Caco-2 (cell line): ENCODE measurements around the gene CSF1. TPM values are rescaled to one million over a fixed set of nuclear protein-coding genes. Genes with fewer than 3 reads are reported as not detected.

Source experiments
- BruUV-seq: library from RNA; stranded (reverse); fragments of 400-500 nt; replicated peaks from 2 replicates; lab custom pipeline; 2021; lab: Mats Ljungman, UMichigan
- CTCF ChIA-PET: fragments of 300-600 bp; sonication (Branson Sonifier 250); formaldehyde crosslinking; loops from one replicate; lab custom pipeline; 2022; ENCODE audit warnings: antibody characterized with exemption; lab: Charles Lee
- POLR2A ChIA-PET: fragments of 300-600 bp; sonication (Branson Sonifier 250); formaldehyde crosslinking; loops from one replicate; lab custom pipeline; 2022; ENCODE audit warnings: antibody characterized with exemption; lab: Charles Lee
- DNase-seq, 2 experiments: peaks; one replicate each; pipeline versions ENCODE4 v3.0.0 to v3.0.0-alpha.2; 2020 to 2022
- H3K27me3 ChIP-seq: replicated peaks from 2 replicates; pipeline ENCODE4 v1.6.0; 2011; ENCODE audit warnings: low read length; ENCODE audit not compliant: control insufficient read depth, insufficient read depth
- H3K36me3 ChIP-seq: 2 replicates; pipeline ENCODE4 v1.5.1; 2011; ENCODE audit warnings: low read length; ENCODE audit not compliant: control insufficient read depth, insufficient read depth
- H3K4me1 ChIP-seq: fragments of 250-450 bp; sonication (Bioruptor Pico); 2 replicates; pipeline ENCODE4 v1.5.1; 2020; ENCODE audit warnings: mild to moderate bottlenecking
- H3K4me3 ChIP-seq: 2 replicates; pipeline ENCODE4 v1.5.1; 2011; ENCODE audit warnings: low read depth, mild to moderate bottlenecking, control low read depth, low read length
- H3K9me3 ChIP-seq: fragments of 250-450 bp; sonication (Bioruptor Pico); 2 replicates; pipeline ENCODE4 v1.5.1; 2020; ENCODE audit warnings: mild to moderate bottlenecking, moderate library complexity
- H3K27ac Mint-ChIP-seq: one replicate; pipeline ENCODE4 v1.8.0; 2022; ENCODE audit warnings: mixed read lengths; ENCODE audit not compliant: unreplicated experiment
- H3K27me3 Mint-ChIP-seq: one replicate; pipeline ENCODE4 v1.8.0; 2022; ENCODE audit warnings: mixed read lengths; ENCODE audit not compliant: insufficient read depth, unreplicated experiment
- H3K36me3 Mint-ChIP-seq: one replicate; pipeline ENCODE4 v1.8.0; 2022; ENCODE audit warnings: mild to moderate bottlenecking, mixed read lengths; ENCODE audit not compliant: insufficient read depth, unreplicated experiment
- H3K4me1 Mint-ChIP-seq: one replicate; pipeline ENCODE4 v1.8.0; 2022; ENCODE audit warnings: low read depth, mixed read lengths; ENCODE audit not compliant: unreplicated experiment
- H3K4me3 Mint-ChIP-seq: one replicate; pipeline ENCODE4 v1.8.0; 2022; ENCODE audit warnings: mild to moderate bottlenecking, moderate library complexity, mixed read lengths; ENCODE audit not compliant: unreplicated experiment
- H3K9me3 Mint-ChIP-seq: one replicate; pipeline ENCODE4 v1.8.0; 2022; ENCODE audit warnings: mixed read lengths; ENCODE audit not compliant: unreplicated experiment
- CTCF ChIP-seq, 2 experiments: fragments of 200-600 bp in 1 of 2; IDR thresholded peaks; 1 replicate in 1 of 2; 2 replicates in 1 of 2; pipeline versions ENCODE4 v1.5.1 to v1.8.0; 2011 to 2022; ENCODE audit warnings: antibody characterized with exemption in 1 of 2, control low read depth in 1 of 2, inconsistent platforms in 1 of 2, low read depth in 1 of 2, low read length in 1 of 2, mild to moderate bottlenecking in 1 of 2, moderate library complexity in 1 of 2; ENCODE audit not compliant: insufficient read depth in 1 of 2, severe bottlenecking in 1 of 2, unreplicated experiment in 1 of 2
- intact Hi-C: fragments of 100-400 bp; cut with micrococcal nuclease; formaldehyde crosslinking; loops from one replicate; pipeline ENCODE4 v1.10.0; 2022; ENCODE audit not compliant: unreplicated experiment
- total RNA-seq: library from RNA; stranded (reverse); gene quantifications from 2 replicates; pipeline ENCODE4 v1.2.3, GENCODE V29; 2022

CSF1 gene
- total RNA-seq, 1 experiment from 2014 or later, result 3.9 TPM

GRCh38 chr1:109905491-109905890 is 5.2 kb upstream of the CSF1 start:
- Mint-ChIP-seq H3K4me3 (no peak overlapping the region), H3K27ac (no peak overlapping the region), H3K36me3 (no peaks in the 10 kb centered on the region), H3K27me3 (no peaks in the 10 kb centered on the region), H3K9me3 (no peaks in the 10 kb centered on the region), H3K4me1 (peaks cover 7% of the 10 kb centered on the region)
- no TSS peak for BruUV-seq
- Histone ChIP-seq H3K27me3 (no peaks in the 10 kb centered on the region), H3K4me1 (peaks cover 4% of the 10 kb centered on the region), H3K36me3 (no peaks in the 10 kb centered on the region), H3K9me3 (no peaks in the 10 kb centered on the region), H3K4me3 (no peak overlapping the region)
- no peak for TF ChIP-seq CTCF (IDR thresholded peaks at IDR 0.05; ENCODE audit: insufficient read depth in 1 of 2, low read depth in 1 of 2, low read length in 1 of 2, severe bottlenecking in 1 of 2, unreplicated experiment in 1 of 2)
- DNase-seq, result no peak
- POLR2A ChIA-PET, result no interaction called here
- CTCF ChIA-PET, result no interaction called here
- intact Hi-C loops, result no loop called here

GRCh38 chr1:109906160-109906838 is 4.3 kb upstream of the CSF1 start:
- intact Hi-C loops, result no loop called here
- peaks cover 7% of the 10 kb centered on the region for H3K4me1 Mint-ChIP-seq
- no peak for DNase-seq
- H3K4me3 Mint-ChIP-seq, result no peak overlapping the region
- Histone ChIP-seq H3K4me1 (peaks cover 4% of the 10 kb centered on the region), H3K36me3 (no peaks in the 10 kb centered on the region), H3K9me3 (no peaks in the 10 kb centered on the region), H3K27me3 (no peaks in the 10 kb centered on the region), H3K4me3 (no peak overlapping the region)
- CTCF ChIA-PET, result no interaction called here
- POLR2A ChIA-PET, result no interaction called here
- BruUV-seq, result no TSS peak
- no peak overlapping the region for H3K27ac Mint-ChIP-seq
- no peaks in the 10 kb centered on the region for H3K27me3 Mint-ChIP-seq
- no peaks in the 10 kb centered on the region for H3K9me3 Mint-ChIP-seq
- H3K36me3 Mint-ChIP-seq, result no peaks in the 10 kb centered on the region
- TF ChIP-seq CTCF (IDR thresholded peaks at IDR 0.05; ENCODE audit: insufficient read depth in 1 of 2, low read depth in 1 of 2, low read length in 1 of 2, severe bottlenecking in 1 of 2, unreplicated experiment in 1 of 2), result no peak

GRCh38 chr1:109906839-109907180 is 3.8 kb upstream of the CSF1 start:
- Histone ChIP-seq H3K4me3 (no peak overlapping the region), H3K36me3 (no peaks in the 10 kb centered on the region), H3K27me3 (no peaks in the 10 kb centered on the region), H3K4me1 (peaks cover 4% of the 10 kb centered on the region), H3K9me3 (no peaks in the 10 kb centered on the region)
- peaks cover 7% of the 10 kb centered on the region for H3K4me1 Mint-ChIP-seq
- TF ChIP-seq CTCF (IDR thresholded peaks at IDR 0.05; ENCODE audit: insufficient read depth in 1 of 2, low read depth in 1 of 2, low read length in 1 of 2, severe bottlenecking in 1 of 2, unreplicated experiment in 1 of 2), result no peak
- no TSS peak for BruUV-seq
- H3K4me3 Mint-ChIP-seq, result no peak overlapping the region
- H3K9me3 Mint-ChIP-seq, result no peaks in the 10 kb centered on the region
- ChIA-PET POLR2A (no interaction called here), CTCF (no interaction called here)
- intact Hi-C loops, result no loop called here
- no peaks in the 10 kb centered on the region for H3K36me3 Mint-ChIP-seq
- no peak for DNase-seq
- H3K27ac Mint-ChIP-seq, result no peak overlapping the region
- no peaks in the 10 kb centered on the region for H3K27me3 Mint-ChIP-seq
